GM18505 (cell line): ENCODE data around the gene STON2.
"Not testable (repeated sequence)": the region's sequence is repeated elsewhere in the genome, so short reads cannot be mapped to it uniquely, and the experiment has no call there.

ENCODE experiments used
- ATAC-seq: cut with Tn5 transposase; IDR thresholded peaks from one replicate; pipeline ENCODE4 v1.9.1; 2021; ENCODE audit not compliant: unreplicated experiment
- POLR2A ChIP-seq: IDR thresholded peaks from 4 replicates; pipeline ENCODE4 v1.6.1; 2011; ENCODE audit warnings: borderline replicate concordance; ENCODE audit not compliant: insufficient read depth, insufficient read length; ENCODE audit errors: extremely low read depth

The STON2 gene

DNA sequence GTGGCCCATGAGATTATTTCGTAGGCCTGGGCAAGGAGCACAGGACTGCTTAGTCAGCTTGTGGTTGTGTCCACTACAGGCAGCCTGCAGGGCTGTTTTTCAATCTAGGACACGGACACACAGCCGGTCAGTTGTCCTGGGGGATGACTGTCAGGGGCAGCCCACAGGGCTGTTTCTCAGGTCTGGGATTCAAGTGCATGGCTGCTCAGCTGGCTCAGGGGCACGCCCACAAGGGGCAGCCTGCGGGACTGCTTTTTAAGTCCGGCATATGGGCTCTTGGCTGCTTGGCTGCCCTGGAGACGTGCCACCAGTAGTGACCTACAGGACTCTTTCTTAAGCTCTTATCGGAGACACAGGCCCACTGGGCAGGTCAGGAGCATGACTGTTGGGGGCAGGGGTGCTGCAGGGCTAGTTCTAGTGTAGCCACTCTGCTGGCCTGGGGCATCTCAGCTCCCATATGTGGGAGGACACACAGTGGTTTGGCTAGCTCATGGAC lies 152.8 kb downstream of the STON2 start:
- no peak for TF ChIP-seq POLR2A
- ATAC-seq = no peak

DNA sequence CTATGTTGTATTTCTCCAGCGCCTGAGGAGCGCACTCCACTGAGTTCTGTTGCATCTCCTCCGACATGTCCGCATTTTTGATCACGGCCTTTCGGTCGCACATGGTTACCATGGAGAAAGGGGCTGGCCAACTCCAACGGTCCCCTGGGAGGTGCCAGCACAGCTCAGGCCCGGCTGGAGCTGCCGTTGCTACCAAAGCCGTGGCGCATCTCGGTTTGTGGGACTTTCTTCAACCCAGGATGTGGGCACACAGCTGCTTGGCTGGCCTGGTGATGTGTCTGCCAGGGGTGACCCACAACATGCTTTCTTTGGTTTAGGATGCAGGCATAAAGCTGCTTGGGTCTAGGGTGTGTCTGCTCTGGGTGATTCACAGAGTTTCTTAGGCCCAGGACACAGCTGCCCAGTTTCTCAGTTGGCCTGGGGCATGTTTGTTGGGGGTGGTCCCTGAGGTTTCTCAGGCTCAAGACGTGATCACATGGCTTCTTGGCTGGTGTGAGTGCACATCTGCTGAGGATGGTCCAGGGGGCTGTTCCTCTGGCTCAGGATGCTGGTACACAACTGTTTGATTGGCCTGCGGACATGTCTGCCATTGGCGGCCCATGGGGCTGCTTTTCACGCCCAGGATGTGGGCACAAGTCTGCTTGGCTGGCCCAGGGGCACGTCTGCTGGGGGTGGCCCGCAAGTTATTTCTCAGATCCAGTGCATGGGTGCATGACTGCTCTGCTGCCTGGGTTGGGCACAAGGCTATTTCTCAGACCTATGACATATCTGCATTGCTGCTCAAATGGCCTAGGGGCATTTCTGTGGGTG lies 153.5 kb downstream of the STON2 start:
- TF ChIP-seq POLR2A = no peak
- ATAC-seq = no peak

DNA sequence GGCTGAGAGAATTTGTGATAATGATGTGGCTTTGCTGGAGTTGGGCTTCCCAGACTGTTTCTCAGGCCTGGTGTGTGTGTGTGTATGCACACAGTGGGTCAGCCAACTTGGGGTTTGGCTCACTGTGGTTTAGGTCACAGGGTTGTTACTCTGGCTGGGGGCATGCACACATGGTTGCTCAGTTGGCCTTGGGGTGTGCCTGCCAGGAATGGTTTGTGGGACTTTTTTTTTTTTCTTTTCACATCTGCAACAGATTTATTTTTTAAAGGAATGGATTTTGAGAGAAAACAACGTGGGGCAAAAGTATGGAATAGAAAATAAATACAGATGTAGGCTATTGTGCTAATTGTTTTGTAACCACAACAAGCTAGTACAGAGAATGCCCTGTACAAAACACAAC lies 154.4 kb downstream of the STON2 start:
- ATAC-seq = no peak
- TF ChIP-seq POLR2A = no peak

DNA sequence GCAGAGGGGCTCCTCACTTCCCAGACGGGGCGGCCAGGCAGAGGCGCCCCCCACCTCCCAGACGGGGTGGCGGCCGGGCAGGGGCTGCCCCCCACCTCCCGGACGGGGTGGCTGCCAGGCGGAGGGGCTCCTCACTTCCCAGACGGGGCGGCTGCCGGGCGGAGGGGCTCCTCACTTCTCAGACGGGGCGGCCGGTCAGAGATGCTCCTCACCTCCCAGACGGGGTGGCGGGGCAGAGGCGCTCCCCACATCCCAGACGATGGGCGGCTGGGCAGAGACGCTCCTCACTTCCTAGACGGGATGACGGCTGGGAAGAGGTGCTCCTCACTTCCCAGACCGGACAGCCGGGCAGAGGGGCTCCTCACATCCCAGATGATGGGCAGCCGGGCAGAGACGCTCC lies 155.7 kb downstream of the STON2 start:
- ATAC-seq = not testable (repeated sequence)

DNA sequence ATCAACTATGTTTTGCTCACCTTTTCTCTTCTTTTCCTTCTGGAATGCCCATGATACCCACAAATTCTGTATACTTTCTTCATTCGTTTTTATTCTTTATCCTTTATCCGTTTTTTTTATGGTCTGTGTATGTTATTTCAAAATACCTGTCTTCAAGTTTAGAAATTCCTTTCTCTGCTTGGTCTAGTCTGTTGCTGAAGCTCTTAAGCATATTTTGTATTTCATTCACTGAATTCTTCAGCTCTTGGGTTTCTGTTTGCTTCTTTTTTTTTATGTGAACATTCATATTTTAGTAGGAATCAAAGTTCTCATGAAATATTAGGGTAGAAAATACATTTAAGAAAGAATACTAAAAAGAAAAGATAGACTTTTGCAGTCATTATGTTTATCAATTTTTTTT lies 156.6 kb downstream of the STON2 start:
- TF ChIP-seq POLR2A = no peak
- ATAC-seq = no peak

DNA sequence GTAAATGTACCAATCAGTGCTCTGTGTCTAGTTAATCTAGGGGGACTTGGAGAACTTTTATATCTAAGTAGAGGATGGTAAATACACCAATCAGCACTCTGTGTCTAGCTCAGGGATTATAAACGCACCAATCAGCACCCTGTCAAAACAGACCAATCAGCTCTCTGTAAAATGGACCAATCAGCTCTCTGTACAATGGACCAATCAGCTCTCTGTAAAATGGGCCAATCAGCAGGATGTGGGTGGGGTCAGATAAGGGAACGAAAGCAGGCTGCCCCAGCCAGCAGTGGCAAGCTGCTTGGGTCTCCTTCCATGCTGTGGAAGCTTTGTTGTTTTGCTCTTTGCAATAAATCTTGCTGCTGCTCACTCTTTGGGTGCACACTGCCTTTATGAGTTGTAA lies 163.3 kb downstream of the STON2 start:
- ATAC-seq = not testable (repeated sequence)

DNA sequence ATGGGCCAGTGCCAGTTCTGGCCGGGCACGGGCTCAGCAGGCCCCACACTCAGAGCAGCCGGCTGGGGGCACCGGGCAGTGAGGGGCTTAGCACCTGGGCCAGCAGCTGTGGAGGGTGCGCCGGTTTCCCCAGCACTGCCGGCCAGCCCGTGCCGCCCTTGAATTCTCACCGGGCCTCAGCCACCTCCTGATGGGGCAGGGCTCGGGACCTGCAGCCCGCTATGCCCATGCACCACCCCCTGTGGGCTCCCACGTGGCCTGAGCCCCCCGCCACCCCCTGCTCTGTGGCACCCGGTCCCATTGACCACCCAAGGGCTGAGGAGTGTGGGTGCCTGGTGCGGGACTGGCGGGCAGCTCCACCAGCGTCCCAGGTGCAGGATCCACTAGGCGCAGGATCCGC lies 164.0 kb downstream of the STON2 start:
- TF ChIP-seq POLR2A = no peak
- ATAC-seq = no peak

DNA sequence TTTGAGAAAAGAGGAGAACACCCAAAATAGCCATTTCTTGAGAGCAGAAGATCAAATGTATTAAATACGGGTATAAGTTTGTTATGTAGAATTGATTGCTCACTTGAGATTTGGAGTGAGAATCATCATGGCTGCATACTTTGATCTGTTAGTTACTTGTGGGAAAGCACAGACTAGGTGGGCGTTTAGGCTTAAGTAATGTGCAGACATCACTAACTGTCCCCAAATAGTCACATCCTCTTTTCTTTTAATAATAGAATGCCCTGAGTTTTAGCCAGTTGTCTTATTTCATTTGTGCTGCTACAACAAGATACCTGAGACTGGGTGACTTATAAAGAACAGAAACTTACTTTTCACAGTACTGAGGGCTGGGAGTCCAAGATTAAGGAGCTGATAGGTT lies 165.0 kb downstream of the STON2 start:
- TF ChIP-seq POLR2A = no peak
- no peak for ATAC-seq

DNA sequence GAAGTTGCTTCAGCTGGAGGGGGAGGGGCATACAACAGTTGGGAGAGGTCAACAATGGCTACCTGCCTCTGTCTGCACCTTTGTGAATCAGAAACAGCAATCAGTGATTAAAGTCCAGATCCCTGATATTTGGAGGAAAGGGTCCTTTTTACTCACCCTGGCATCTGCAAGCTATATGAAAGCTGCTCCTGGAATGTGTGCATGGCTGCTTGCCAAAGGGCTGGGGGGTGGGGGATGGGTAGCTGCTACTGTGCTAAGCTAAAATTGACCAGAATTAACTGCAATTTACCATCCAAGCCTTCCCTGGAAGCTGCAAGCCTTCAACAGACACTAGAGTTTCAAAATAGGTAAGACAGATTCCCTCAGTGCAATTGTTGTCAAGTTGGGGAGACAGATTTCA lies 165.8 kb downstream of the STON2 start:
- no peak for ATAC-seq
- TF ChIP-seq POLR2A = no peak

DNA sequence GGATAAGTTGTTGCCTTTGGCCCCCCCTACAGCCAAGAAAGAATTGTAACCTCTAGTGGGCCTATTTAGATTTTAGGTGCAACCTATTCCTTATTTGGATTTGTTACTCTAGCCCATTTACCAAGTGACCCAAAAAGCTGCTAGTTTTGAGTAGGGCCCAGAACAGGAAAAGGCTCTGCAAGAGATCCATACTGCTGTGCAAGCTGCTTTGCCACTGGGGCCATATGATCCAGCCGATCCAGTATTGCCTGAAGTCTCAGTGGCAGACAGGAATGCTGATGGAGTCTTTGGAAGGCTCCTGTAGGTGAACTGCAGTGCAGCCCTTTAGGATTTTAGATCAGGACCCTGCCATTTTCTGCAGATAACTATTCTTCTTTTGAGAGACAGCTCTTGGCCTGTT lies 166.5 kb downstream of the STON2 start:
- TF ChIP-seq POLR2A = no peak
- ATAC-seq = no peak

DNA sequence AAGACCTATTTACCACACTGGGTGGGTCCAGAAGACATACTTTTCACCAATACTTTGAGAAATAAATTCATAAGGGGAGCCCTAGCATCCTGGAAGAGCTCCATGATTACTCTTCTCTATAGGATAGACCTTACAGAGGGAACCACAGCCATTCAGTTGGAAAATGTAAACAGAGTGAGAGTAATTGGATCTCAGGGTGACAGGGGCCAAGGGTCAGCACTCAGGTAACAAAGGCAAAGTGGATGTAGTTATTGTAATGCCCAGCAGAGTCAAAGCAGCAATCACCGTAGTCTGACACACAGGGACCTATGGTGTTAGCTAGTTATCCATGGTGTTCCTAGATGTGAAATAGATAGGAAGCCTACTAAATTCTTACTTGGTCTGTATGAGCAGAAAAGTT lies 168.6 kb downstream of the STON2 start:
- TF ChIP-seq POLR2A = no peak
- ATAC-seq = no peak

DNA sequence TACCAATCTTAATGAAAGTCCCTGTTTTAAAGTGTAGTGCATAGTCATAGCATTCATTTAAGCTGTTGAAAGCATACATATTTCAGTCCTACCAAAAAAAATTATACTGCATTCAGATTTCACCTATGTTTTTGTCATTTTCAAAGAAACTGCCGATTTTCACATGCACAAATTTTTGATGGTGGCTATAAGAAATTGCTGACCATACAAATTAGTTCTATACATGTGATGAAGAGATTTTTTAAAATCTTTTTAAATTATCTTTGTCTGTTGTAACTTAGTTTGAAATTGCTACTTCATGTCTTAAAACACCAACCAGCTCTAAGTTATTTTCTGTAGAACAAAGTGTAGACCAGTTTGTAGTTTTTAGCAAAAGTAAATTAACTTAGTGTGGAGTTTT lies 175.9 kb downstream of the STON2 start:
- no peak for ATAC-seq

DNA sequence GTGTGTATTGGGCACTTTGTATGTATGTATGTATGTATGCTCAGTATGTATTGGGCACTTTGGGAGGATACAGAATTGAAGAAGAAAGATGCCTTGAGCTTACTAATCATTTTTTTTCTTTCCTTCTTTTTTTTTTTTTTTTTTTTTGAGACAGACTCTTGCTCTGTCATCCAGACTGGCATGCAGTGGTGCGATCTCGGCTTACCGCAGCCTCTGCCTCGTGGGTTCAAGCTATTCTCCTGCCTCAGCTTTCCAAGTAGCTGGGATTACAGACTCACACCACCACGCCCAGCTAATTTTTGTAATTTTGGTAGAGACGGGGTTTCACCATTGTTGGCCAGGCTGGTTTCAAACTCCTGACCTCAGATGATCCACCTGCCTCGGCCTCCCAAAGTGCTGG lies 176.3 kb downstream of the STON2 start:
- not testable (repeated sequence) for ATAC-seq

More for the DNA sequence above, 175.9 kb downstream of the STON2 start:
- TF ChIP-seq POLR2A = no peak

DNA sequence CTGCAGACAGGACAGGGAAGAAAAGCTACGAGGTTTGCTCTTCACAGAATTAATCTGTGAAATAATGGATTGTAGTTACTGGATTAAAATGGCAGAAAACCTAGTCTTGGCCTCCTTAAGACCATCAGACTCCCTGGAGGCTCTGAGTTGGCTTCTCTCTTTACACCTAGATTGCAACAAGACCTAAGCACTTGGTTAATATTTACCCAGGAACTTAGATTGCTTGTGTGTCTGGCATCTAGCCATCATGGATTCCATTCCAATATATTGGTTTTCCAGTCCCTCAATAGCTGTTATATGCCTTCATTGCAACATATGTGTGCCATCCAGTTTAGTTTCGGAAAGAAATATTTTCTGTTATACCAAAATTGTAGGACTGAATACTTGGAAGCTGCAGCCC lies 177.4 kb downstream of the STON2 start:
- TF ChIP-seq POLR2A = no peak
- no peak for ATAC-seq

DNA sequence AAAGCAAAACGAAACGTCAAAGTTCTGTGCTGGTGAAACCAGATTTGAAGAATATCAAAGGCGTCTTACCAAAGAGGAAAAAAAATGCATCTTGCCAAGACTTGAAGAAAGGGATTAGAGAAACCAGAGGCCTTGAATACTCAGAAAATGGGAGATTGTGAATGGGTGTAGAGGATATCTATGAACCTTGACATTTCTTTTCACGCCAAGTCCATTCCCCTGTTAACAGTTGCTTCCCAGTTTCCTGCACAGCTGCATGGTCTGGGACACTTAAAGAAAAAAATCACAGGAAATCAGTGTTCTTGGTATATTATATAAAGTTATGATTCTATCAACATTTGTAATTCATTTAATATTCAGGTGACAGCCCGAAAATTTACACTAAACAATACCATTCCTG lies 178.0 kb downstream of the STON2 start:
- no peak for TF ChIP-seq POLR2A
- ATAC-seq = no peak
